Measurements from ENCODE around the gene SRPK2. TPM values are rescaled to one million over a fixed set of nuclear protein-coding genes. Genes with fewer than 3 reads are reported as not detected.

SRPK2 gene
- total RNA-seq, 1 donor from 2014 or later, result 70.5 TPM

- DNase-seq (ENCODE audit: low spot score), result no peak
These were observed 256.8 kb downstream of the SRPK2 start for GRCh38 chr7:105131890-105132289.

DNA sequence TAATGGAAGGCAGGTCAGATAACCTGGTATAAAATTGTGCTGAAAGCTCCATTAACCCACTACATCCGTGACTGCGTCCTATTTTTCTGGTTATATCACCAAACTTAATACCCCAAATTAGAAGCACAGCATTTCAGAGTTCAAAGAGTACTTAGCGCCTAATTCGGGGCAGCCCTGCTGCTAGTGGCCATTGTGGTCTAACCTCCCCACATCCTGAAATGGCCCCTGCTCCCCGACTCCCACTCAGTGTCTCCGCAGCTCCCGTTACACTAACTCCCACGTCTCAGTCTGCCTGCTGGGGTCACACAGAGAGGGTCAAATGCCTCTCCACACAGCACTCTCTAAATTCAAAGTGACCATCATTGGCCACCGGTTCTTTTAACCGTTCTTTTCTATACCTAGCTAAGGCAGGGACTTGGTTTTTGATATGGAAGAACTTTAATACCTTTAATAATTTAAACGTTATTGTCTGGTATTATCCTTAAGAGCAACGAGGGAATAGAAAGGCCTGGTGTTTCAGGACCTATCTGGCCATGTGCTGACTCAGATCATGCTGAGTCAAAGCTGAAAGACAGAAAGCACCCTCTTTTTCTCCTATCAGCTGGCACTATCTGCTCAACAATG, 257.6 kb downstream of the SRPK2 start:
- H3K27me3 Mint-ChIP-seq (ENCODE audit: unreplicated experiment), result peaks cover 7% of the 10 kb centered on the region
- no peak for TF ChIP-seq CTCF (IDR thresholded peaks at IDR 0.05; ENCODE audit: unreplicated experiment)

More at GRCh38 chr7:105131890-105132289, 256.8 kb downstream of the SRPK2 start:
- Mint-ChIP-seq H3K36me3 (ENCODE audit: low read depth, unreplicated experiment) (peaks cover 18% of the 10 kb centered on the region), H3K4me1 (ENCODE audit: unreplicated experiment) (peaks cover 20% of the 10 kb centered on the region), H3K9me3 (ENCODE audit: unreplicated experiment) (no peaks in the 10 kb centered on the region), H3K4me3 (ENCODE audit: unreplicated experiment) (peak overlapping the region; percentile 72), H3K27me3 (ENCODE audit: unreplicated experiment) (peaks cover 7% of the 10 kb centered on the region), H3K27ac (ENCODE audit: unreplicated experiment) (peak overlapping the region; percentile 79)
- no peak for TF ChIP-seq CTCF (IDR thresholded peaks at IDR 0.05; ENCODE audit: unreplicated experiment)

GRCh38 chr7:105130580-105130979, 258.1 kb downstream of the SRPK2 start:
- Mint-ChIP-seq H3K9me3 (ENCODE audit: unreplicated experiment) (no peaks in the 10 kb centered on the region), H3K27ac (ENCODE audit: unreplicated experiment) (no peak overlapping the region), H3K4me3 (ENCODE audit: unreplicated experiment) (no peak overlapping the region), H3K36me3 (ENCODE audit: low read depth, unreplicated experiment) (peaks cover 27% of the 10 kb centered on the region), H3K27me3 (ENCODE audit: unreplicated experiment) (peaks cover 7% of the 10 kb centered on the region), H3K4me1 (ENCODE audit: unreplicated experiment) (peaks cover 16% of the 10 kb centered on the region)
- no peak for DNase-seq (ENCODE audit: low spot score)
- no peak for TF ChIP-seq CTCF (IDR thresholded peaks at IDR 0.05; ENCODE audit: unreplicated experiment)

More for the DNA sequence above, 257.6 kb downstream of the SRPK2 start:
- Mint-ChIP-seq H3K9me3 (ENCODE audit: unreplicated experiment) (no peaks in the 10 kb centered on the region), H3K4me3 (ENCODE audit: unreplicated experiment) (no peak overlapping the region), H3K36me3 (ENCODE audit: low read depth, unreplicated experiment) (peaks cover 21% of the 10 kb centered on the region), H3K4me1 (ENCODE audit: unreplicated experiment) (peaks cover 16% of the 10 kb centered on the region), H3K27ac (ENCODE audit: unreplicated experiment) (no peak overlapping the region)
- no peak for DNase-seq (ENCODE audit: low spot score)

DNA sequence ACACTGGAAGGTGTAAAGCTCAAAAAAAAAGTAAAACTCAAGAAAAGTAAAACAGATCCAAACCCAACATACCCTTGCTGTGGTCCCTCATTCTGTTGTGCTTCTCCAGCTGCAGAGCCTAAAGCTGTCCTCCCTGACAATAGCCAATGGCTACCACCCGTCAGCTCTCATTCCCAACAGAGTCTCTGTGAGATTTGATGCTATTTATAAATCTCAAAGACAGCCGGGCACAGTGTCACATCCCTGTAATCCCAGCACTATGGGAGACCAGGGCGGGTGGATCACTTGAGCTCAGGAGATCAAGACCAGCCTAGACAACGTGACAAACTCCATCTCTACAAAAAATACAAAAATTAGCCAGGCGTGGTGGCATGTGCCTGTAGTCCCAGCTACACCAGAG, 258.7 kb downstream of the SRPK2 start:
- H3K27me3 Mint-ChIP-seq (ENCODE audit: unreplicated experiment), result peaks cover 6% of the 10 kb centered on the region
- no peak for DNase-seq (ENCODE audit: low spot score)
- no peak overlapping the region for H3K27ac Mint-ChIP-seq (ENCODE audit: unreplicated experiment)
- H3K9me3 Mint-ChIP-seq (ENCODE audit: unreplicated experiment), result no peaks in the 10 kb centered on the region
- H3K4me1 Mint-ChIP-seq (ENCODE audit: unreplicated experiment), result peaks cover 16% of the 10 kb centered on the region
- no peak for TF ChIP-seq CTCF (IDR thresholded peaks at IDR 0.05; ENCODE audit: unreplicated experiment)
- no peak overlapping the region for H3K4me3 Mint-ChIP-seq (ENCODE audit: unreplicated experiment)
- H3K36me3 Mint-ChIP-seq (ENCODE audit: low read depth, unreplicated experiment), result peaks cover 30% of the 10 kb centered on the region

DNA sequence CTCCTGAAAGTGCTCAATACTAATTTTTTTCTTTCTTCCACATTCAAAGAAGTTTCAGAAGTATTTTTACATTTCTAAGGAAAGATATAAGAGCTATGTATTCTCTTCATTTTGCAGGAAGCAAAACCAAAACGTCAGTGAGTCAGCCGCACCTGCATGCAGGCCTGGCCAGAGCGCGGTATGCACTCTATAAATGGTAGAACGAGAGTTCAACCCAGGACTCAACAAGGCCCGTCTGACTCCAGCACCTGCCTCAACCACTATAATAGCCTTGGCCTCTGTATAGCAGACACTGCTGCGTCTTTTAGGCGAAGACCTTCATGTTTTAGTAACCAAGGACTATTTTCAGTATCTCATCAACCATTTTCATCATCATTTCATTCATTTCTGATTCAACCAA, 261.5 kb downstream of the SRPK2 start:
- Mint-ChIP-seq H3K27ac (ENCODE audit: unreplicated experiment) (peak overlapping the region; percentile 30), H3K36me3 (ENCODE audit: low read depth, unreplicated experiment) (peaks cover 22% of the 10 kb centered on the region), H3K4me3 (ENCODE audit: unreplicated experiment) (no peak overlapping the region), H3K27me3 (ENCODE audit: unreplicated experiment) (peaks cover 5% of the 10 kb centered on the region), H3K4me1 (ENCODE audit: unreplicated experiment) (peaks cover 14% of the 10 kb centered on the region), H3K9me3 (ENCODE audit: unreplicated experiment) (no peaks in the 10 kb centered on the region)
- DNase-seq (ENCODE audit: low spot score), result no peak
- no peak for TF ChIP-seq CTCF (IDR thresholded peaks at IDR 0.05; ENCODE audit: unreplicated experiment)

Measured in endothelial cell (in vitro differentiated cells).